ENCODE measurements around the gene HCRT. TPM values are rescaled to one million over a fixed set of nuclear protein-coding genes. Genes with fewer than 3 reads are reported as not detected.
A peak's percentile ranks its signal among the peaks of the same experiment; 100 is the strongest.
"Not testable (repeated sequence)": the region's sequence is repeated elsewhere in the genome, so short reads cannot be mapped to it uniquely, and the experiment has no call there.

The HCRT gene
- total RNA-seq, 3 donors from 2014 or later = not detected

DNA sequence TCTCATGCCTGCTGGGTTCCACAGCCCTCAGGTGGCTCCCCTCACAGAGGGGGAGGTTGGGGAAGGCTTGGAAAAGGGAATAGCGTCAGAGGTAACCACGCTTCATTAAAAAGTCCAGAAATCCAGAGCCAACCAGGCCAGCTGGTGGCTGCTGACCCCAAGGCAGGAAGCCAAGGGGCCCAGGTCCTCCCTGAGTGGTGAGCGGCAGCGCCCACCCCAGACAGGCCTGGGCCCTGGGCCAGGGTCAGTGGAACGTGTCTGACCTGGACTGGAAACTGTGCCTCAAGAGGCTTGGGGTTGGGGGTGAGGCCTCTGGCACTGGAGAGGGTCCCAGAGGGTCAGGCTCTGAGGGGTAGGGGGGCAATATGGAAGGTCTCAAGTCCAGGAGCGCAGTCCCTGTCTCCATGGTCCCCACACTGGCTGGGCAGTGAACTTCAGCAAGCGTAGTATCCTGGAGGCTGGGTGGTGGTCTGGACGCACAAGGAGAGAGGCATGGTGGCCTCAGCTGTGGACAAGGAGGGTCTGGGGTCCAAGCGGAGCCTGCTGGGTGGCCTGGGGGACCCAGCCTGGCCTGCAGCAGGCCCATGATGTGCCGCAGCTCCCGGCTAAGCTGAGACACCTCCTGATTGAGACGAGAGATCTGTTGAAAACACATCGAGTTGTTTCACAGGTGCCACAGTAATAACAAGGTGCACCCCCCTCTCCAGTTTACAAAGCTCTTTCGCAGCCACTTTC is 25.3 kb downstream of the HCRT start:
- Histone ChIP-seq H3K9me3 (no peaks in the 10 kb centered on the region), H3K27ac (no peak overlapping the region), H3K4me1 (no peaks in the 10 kb centered on the region), H3K36me3 (no peaks in the 10 kb centered on the region), H3K4me3 (no peak overlapping the region), H3K27me3 (no peaks in the 10 kb centered on the region)
- TF ChIP-seq POLR2AphosphoS5 (IDR thresholded peaks at IDR 0.05) (no peak), POLR2A (IDR thresholded peaks at IDR 0.05) (no peak)
- TF ChIP-seq, protein P1, sequence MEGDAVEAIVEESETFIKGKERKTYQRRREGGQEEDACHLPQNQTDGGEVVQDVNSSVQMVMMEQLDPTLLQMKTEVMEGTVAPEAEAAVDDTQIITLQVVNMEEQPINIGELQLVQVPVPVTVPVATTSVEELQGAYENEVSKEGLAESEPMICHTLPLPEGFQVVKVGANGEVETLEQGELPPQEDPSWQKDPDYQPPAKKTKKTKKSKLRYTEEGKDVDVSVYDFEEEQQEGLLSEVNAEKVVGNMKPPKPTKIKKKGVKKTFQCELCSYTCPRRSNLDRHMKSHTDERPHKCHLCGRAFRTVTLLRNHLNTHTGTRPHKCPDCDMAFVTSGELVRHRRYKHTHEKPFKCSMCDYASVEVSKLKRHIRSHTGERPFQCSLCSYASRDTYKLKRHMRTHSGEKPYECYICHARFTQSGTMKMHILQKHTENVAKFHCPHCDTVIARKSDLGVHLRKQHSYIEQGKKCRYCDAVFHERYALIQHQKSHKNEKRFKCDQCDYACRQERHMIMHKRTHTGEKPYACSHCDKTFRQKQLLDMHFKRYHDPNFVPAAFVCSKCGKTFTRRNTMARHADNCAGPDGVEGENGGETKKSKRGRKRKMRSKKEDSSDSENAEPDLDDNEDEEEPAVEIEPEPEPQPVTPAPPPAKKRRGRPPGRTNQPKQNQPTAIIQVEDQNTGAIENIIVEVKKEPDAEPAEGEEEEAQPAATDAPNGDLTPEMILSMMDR (IDR thresholded peaks at IDR 0.05) = no peak
- no peak for DNase-seq (ENCODE audit: low spot score in 2 of 2)
- intact Hi-C loops (cut with DNase I; ENCODE audit: low total_unique reads) = no loop called here

DNA sequence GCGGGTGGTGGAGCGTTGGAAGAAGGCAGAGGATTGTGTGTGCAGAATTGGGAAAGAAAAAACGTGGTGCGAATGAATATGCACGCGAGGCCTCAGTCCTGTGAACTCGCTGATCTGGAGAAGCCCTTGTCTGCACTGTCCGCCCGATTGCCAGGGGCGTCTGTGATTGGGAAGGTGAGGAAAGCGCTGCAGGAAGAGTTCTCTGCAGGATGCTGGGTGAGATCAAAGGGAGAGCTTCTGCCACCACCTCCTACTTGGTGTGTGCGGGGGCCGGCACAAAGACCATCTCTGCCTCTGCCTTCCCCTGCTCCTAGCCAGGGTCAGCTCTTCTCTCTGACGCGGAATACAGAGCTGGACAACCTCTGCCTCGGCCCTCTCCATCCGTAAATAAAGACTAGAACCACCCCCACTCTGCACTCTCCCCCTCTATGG is 29.6 kb downstream of the HCRT start:
- TF ChIP-seq POLR2A (IDR thresholded peaks at IDR 0.05) (no peak), POLR2AphosphoS5 (IDR thresholded peaks at IDR 0.05) (no peak)
- TF ChIP-seq, protein P1 (IDR thresholded peaks at IDR 0.05) = no peak
- Histone ChIP-seq H3K9me3 (no peaks in the 10 kb centered on the region), H3K27ac (peak overlapping the region in 1 of 2 donors; percentile 20), H3K4me1 (peaks cover 4 to 15% of the 10 kb centered on the region in 2 donors), H3K36me3 (no peaks in the 10 kb centered on the region), H3K4me3 (peak overlapping the region; percentile 97 to 99 (median 97)), H3K27me3 (no peaks in the 10 kb centered on the region)
- intact Hi-C loops (cut with DNase I; ENCODE audit: low total_unique reads) = no loop called here
- no peak for DNase-seq (ENCODE audit: low spot score in 2 of 2)

DNA sequence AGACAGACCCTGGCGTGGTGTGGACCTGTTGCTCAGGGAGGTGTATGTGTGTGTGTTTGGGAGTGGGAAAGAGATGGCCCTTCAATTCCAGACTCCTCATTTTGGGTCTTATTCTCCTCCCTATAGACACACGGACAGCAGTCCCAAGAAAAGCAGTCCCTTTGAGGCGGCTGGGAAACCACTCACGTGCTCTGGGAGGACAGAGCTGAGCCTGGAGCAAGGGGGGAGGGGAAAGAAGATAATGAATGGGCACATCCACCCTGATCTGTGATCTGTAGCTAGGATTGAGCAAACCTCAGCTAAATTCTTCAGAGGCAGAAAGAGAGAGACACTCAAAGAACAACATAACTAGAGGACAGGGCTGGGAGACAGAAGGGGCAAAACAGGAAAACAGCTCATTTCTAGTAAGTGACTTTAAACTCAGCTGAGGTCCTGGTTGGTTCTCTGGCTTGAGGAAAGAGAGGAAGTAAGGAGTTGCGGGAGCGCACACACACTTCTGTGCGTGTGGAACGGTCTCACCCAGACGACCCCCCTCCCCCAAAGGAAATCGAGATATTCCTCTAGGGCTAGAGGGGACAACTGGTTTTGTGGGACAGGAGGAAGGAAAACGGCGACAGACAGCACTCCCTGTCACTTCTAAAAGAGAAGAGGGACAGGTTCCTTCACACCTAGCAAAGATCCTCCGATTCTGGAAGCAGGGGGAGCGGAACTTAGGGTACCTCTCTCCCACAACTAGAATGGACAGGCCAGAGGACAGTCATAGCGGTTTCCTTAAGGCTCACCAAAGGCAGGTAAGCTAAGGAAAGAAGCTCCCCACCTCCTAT is 31.1 kb downstream of the HCRT start:
- H3K27me3 ChIP-seq = no peaks in the 10 kb centered on the region
- TF ChIP-seq, protein P1 (IDR thresholded peaks at IDR 0.05) = no peak
- no peak for TF ChIP-seq POLR2A (IDR thresholded peaks at IDR 0.05)
- no peak for TF ChIP-seq POLR2AphosphoS5 (IDR thresholded peaks at IDR 0.05)
- no peak for DNase-seq (ENCODE audit: low spot score in 2 of 2)
- H3K36me3 ChIP-seq = no peaks in the 10 kb centered on the region
- peaks cover 4 to 15% of the 10 kb centered on the region in 2 donors for H3K4me1 ChIP-seq
- H3K27ac ChIP-seq = peak overlapping the region; percentile 87 to 91
- intact Hi-C loops (cut with DNase I; ENCODE audit: low total_unique reads) = no loop called here
- H3K4me3 ChIP-seq = peak overlapping the region; percentile 97 to 99 (median 97)
- no peaks in the 10 kb centered on the region for H3K9me3 ChIP-seq

DNA sequence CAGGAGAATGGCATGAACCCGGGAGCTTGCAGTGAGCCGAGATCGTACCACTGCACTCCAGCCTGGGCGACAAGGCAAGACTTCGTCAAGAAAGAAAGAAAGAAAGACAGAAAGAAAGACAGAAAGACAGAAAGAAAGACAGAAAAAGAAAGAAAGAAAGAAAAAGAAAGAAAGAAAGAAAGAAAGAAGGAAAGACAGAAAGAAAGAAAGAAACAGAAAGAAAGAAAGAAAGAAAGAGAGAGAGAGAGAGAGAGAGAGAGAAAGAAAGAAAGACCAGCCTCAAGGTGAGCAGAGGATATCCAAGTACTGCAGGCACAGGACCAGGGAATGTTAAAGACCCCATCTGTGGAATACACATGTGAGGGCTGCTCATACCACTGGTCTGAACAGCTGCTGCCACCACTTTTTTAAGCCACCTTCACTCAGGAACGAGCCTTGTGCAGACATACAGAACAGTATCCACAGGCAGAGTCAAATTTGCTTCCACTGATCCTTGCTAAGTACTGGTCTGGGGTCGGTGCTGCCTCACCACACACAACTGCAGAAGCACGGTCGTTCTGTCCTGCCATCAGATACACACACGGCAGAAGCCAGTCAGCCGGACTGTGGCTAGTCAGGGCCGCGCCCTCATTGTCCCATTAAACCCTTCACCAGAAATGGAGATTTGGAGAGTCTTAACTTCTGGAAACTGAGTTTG is 38.2 kb downstream of the HCRT start:
- H3K36me3 ChIP-seq = no peaks in the 10 kb centered on the region
- H3K9me3 ChIP-seq = no peaks in the 10 kb centered on the region
- H3K27me3 ChIP-seq = no peaks in the 10 kb centered on the region
- H3K4me3 ChIP-seq = no peak overlapping the region
- no peak overlapping the region for H3K27ac ChIP-seq
- no peak for TF ChIP-seq POLR2AphosphoS5 (IDR thresholded peaks at IDR 0.05)
- no peak for TF ChIP-seq POLR2A (IDR thresholded peaks at IDR 0.05)
- TF ChIP-seq, protein P1 (IDR thresholded peaks at IDR 0.05) = no peak
- no peaks in the 10 kb centered on the region for H3K4me1 ChIP-seq
- DNase-seq (ENCODE audit: low spot score in 2 of 2) = no peak
- intact Hi-C loops (cut with DNase I; ENCODE audit: low total_unique reads) = no loop called here

DNA sequence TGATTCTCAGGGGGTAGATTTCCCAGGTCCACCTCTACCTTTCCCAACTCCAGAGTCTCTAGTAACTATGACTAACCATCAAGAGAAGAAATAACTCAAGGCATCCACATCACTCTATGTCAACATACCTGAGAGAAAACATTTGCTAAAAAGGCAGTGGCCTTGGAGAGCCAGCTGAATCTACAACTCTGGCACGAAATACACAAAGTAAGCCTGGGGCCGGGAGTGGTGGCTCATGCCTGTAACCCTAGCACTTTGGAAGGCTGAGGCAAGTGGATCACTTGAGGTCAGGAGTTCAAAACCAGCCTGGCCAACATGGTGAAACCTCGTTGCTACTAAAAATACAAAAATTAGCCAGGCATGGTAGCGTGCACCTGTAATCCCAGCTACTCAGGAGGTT is 42.1 kb downstream of the HCRT start:
- DNase-seq (ENCODE audit: low spot score in 2 of 2); H3K4me1 ChIP-seq; intact Hi-C loops (cut with DNase I; ENCODE audit: low total_unique reads); H3K4me3 ChIP-seq; H3K27ac ChIP-seq; H3K27me3 ChIP-seq; H3K9me3 ChIP-seq; H3K36me3 ChIP-seq: not testable (repeated sequence)
